A549 (cell line): Measurements from ENCODE around the gene BMP5.

Experiments used
- BHLHE40 ChIP-seq: IDR thresholded peaks from 2 replicates; pipeline ENCODE4 v1.6.1; 2012; ENCODE audit warnings: low read depth, low read length, inconsistent platforms
- EP300 ChIP-seq, 2 experiments: fragments of >200 bp; sonication (Bioruptor Twin); formaldehyde crosslinking; IDR thresholded peaks; 2 replicates in 1 of 2; 3 replicates in 1 of 2; pipeline ENCODE4 v1.6.1; 2016 to 2017
- MYC ChIP-seq: IDR thresholded peaks from 2 replicates; pipeline ENCODE4 v1.6.1; 2012; ENCODE audit warnings: mild to moderate bottlenecking, inconsistent platforms, low read length, improper control_type of control experiment, borderline replicate concordance
- POLR2A ChIP-seq: IDR thresholded peaks from 2 replicates; pipeline ENCODE4 v1.6.1; 2012; ENCODE audit warnings: mild to moderate bottlenecking, low read length
- RAD21 ChIP-seq, 2 experiments: fragments of >200 bp in 1 of 2; sonication (Bioruptor Twin) in 1 of 2; formaldehyde crosslinking in 1 of 2; IDR thresholded peaks in 1 of 2; conservative IDR thresholded peaks in 1 of 2; 2 replicates in 1 of 2; 3 replicates in 1 of 2; pipeline ENCODE4 v1.6.1; 2012 to 2018; ENCODE audit warnings: inconsistent platforms in 1 of 2
- SMC3 ChIP-seq: fragments of >200 bp; sonication (Bioruptor Twin); formaldehyde crosslinking; IDR thresholded peaks from 3 replicates; pipeline ENCODE4 v1.6.1; 2018; ENCODE audit warnings: inconsistent platforms
- TF ChIP-seq, protein P1 (sequence below): fragments of 200-600 bp; sonication (generic); IDR thresholded peaks from 2 replicates; pipeline ENCODE4 v1.6.1; 2016; ENCODE audit warnings: antibody characterized with exemption, mild to moderate bottlenecking, moderate library complexity
- TF ChIP-seq, protein P2 (sequence below): fragments of >200 bp; sonication (Bioruptor Twin); formaldehyde crosslinking; IDR thresholded peaks from 3 replicates; pipeline ENCODE4 v1.5.1; 2016
- TF ChIP-seq, protein P3 (sequence below): fragments of 250-450 bp; sonication (Bioruptor Pico); IDR thresholded peaks from 2 replicates; pipeline ENCODE4 v1.5.0; 2020; ENCODE audit warnings: low read depth, mild to moderate bottlenecking, moderate library complexity

DNA sequence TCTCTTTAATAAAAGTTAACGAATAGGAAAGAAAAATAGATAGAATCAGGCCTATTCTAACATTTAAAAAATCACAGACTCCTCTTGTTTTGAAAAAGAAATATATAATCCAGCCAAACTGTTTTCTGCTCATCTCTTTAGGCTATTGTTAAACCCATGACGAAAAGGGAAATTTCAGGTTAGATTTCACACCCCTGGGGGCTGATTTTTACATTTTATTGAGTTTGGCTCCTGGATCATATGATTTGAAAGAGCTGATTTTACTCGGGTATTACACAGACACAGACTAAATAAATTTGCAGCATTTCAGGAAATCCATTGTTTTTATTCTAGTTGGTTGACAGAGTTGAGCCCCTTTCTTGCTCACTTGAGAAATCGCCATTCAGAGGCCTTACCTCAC is 160.6 kb downstream of the BMP5 start:
- TF ChIP-seq, protein P1, sequence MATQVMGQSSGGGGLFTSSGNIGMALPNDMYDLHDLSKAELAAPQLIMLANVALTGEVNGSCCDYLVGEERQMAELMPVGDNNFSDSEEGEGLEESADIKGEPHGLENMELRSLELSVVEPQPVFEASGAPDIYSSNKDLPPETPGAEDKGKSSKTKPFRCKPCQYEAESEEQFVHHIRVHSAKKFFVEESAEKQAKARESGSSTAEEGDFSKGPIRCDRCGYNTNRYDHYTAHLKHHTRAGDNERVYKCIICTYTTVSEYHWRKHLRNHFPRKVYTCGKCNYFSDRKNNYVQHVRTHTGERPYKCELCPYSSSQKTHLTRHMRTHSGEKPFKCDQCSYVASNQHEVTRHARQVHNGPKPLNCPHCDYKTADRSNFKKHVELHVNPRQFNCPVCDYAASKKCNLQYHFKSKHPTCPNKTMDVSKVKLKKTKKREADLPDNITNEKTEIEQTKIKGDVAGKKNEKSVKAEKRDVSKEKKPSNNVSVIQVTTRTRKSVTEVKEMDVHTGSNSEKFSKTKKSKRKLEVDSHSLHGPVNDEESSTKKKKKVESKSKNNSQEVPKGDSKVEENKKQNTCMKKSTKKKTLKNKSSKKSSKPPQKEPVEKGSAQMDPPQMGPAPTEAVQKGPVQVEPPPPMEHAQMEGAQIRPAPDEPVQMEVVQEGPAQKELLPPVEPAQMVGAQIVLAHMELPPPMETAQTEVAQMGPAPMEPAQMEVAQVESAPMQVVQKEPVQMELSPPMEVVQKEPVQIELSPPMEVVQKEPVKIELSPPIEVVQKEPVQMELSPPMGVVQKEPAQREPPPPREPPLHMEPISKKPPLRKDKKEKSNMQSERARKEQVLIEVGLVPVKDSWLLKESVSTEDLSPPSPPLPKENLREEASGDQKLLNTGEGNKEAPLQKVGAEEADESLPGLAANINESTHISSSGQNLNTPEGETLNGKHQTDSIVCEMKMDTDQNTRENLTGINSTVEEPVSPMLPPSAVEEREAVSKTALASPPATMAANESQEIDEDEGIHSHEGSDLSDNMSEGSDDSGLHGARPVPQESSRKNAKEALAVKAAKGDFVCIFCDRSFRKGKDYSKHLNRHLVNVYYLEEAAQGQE = no peak
- TF ChIP-seq MYC (no peak), RAD21 (conservative IDR thresholded peaks at IDR 0.05 in 1 of 2, IDR thresholded peaks at IDR 0.05 in 1 of 2) (no peak), SMC3 (no peak), EP300 (IDR thresholded peaks at IDR 0.05) (no peak), POLR2A (no peak), BHLHE40 (no peak)
- TF ChIP-seq, protein P2, sequence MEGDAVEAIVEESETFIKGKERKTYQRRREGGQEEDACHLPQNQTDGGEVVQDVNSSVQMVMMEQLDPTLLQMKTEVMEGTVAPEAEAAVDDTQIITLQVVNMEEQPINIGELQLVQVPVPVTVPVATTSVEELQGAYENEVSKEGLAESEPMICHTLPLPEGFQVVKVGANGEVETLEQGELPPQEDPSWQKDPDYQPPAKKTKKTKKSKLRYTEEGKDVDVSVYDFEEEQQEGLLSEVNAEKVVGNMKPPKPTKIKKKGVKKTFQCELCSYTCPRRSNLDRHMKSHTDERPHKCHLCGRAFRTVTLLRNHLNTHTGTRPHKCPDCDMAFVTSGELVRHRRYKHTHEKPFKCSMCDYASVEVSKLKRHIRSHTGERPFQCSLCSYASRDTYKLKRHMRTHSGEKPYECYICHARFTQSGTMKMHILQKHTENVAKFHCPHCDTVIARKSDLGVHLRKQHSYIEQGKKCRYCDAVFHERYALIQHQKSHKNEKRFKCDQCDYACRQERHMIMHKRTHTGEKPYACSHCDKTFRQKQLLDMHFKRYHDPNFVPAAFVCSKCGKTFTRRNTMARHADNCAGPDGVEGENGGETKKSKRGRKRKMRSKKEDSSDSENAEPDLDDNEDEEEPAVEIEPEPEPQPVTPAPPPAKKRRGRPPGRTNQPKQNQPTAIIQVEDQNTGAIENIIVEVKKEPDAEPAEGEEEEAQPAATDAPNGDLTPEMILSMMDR = no peak
- TF ChIP-seq, protein P3, sequence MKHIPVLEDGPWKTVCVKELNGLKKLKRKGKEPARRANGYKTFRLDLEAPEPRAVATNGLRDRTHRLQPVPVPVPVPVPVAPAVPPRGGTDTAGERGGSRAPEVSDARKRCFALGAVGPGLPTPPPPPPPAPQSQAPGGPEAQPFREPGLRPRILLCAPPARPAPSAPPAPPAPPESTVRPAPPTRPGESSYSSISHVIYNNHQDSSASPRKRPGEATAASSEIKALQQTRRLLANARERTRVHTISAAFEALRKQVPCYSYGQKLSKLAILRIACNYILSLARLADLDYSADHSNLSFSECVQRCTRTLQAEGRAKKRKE = no peak
